CD4-positive, alpha-beta memory T cell (primary cell): ENCODE measurements around the gene SOX18. TPM values are rescaled to one million over a fixed set of nuclear protein-coding genes. Genes with fewer than 3 reads are reported as not detected.
A peak's percentile ranks its signal among the peaks of the same experiment; 100 is the strongest.

Experiments
- CTCF ChIA-PET: fragments of 350-600 bp; sonication (Branson Sonifier 250); formaldehyde crosslinking; loops from one replicate; lab custom pipeline; 2021; ENCODE audit warnings: inconsistent platforms; ENCODE audit not compliant: partially characterized antibody; lab: Charles Lee
- POLR2A ChIA-PET: fragments of 350-600 bp; sonication (Branson Sonifier 250); formaldehyde crosslinking; loops from one replicate; lab custom pipeline; 2021; ENCODE audit not compliant: partially characterized antibody; lab: Charles Lee
- DNase-seq, 5 donors: peaks; one replicate each; pipeline versions ENCODE4 v3.0.0 to v3.0.0-alpha.2; 2020 to 2022; ENCODE audit warnings: mixed read lengths in 1 of 5
- H3K27ac ChIP-seq: one replicate; pipeline ENCODE4 v1.7.0; 2013; ENCODE audit warnings: low read depth, low read length
- H3K27me3 ChIP-seq: 2 replicates; pipeline ENCODE4 v1.7.0; 2013; ENCODE audit warnings: mild to moderate bottlenecking, low read length, moderate library complexity; ENCODE audit not compliant: insufficient read depth
- H3K36me3 ChIP-seq: 2 replicates; pipeline ENCODE4 v1.7.0; 2013; ENCODE audit warnings: mild to moderate bottlenecking, low read length, moderate library complexity; ENCODE audit not compliant: insufficient read depth
- H3K4me1 ChIP-seq: 2 replicates; pipeline ENCODE4 v1.7.0; 2013; ENCODE audit warnings: mild to moderate bottlenecking, low read length, moderate library complexity; ENCODE audit not compliant: insufficient read depth
- H3K4me3 ChIP-seq, 2 donors: one replicate each; pipeline ENCODE4 v1.7.0; 2013; ENCODE audit warnings: low read length in 2 of 2, mild to moderate bottlenecking in 1 of 2
- H3K9me3 ChIP-seq, 2 donors: one replicate each; pipeline ENCODE4 v1.7.0; 2013; ENCODE audit warnings: low read length in 2 of 2, control low read depth in 1 of 2; ENCODE audit not compliant: control insufficient read depth in 1 of 2
- H3K27ac Mint-ChIP-seq, 7 donors: one replicate each; pipeline ENCODE4 v1.8.0; 2020 to 2021; ENCODE audit warnings: mixed read lengths in 7 of 7, mild to moderate bottlenecking in 6 of 7, inconsistent platforms in 3 of 7, moderate library complexity in 3 of 7
- H3K27me3 Mint-ChIP-seq, 2 donors: one replicate each; pipeline ENCODE4 v1.8.0; 2020 to 2021; ENCODE audit warnings: mixed read lengths in 2 of 2
- H3K36me3 Mint-ChIP-seq, 2 donors: one replicate each; pipeline ENCODE4 v1.8.0; 2020 to 2021; ENCODE audit warnings: mixed read lengths in 2 of 2, inconsistent platforms in 1 of 2, mild to moderate bottlenecking in 1 of 2
- H3K4me1 Mint-ChIP-seq, 4 donors: one replicate each; pipeline ENCODE4 v1.8.0; 2020 to 2021; ENCODE audit warnings: mixed read lengths in 4 of 4, mild to moderate bottlenecking in 1 of 4
- H3K4me3 Mint-ChIP-seq, 8 donors: one replicate each; pipeline ENCODE4 v1.8.0; 2020 to 2021; ENCODE audit warnings: mixed read lengths in 8 of 8, mild to moderate bottlenecking in 7 of 8, moderate library complexity in 6 of 8, inconsistent platforms in 3 of 8
- H3K9me3 Mint-ChIP-seq, 8 donors: one replicate each; pipeline ENCODE4 v1.8.0; 2020 to 2021; ENCODE audit warnings: mixed read lengths in 8 of 8, mild to moderate bottlenecking in 5 of 8, inconsistent platforms in 3 of 8, moderate library complexity in 1 of 8
- intact Hi-C: fragments of 100-400 bp; cut with micrococcal nuclease; formaldehyde crosslinking; loops from one replicate; pipeline ENCODE4 v1.15.1; 2023
- polyA plus RNA-seq, 2 donors: library from polyadenylated mRNA; unstranded; fragments of 300-500 nt; fragmentation: Illumina TruSeq; gene quantifications; one replicate each; pipeline ENCODE4 v1.2.3, GENCODE V29; 2021
- total RNA-seq, 2 experiments: library from RNA; stranded (reverse); gene quantifications; one replicate each; pipeline ENCODE4 v1.2.3, GENCODE V29; 2021

The SOX18 gene
- total and polyA plus RNA-seq, 4 experiments from 2014 or later: not detected

DNA sequence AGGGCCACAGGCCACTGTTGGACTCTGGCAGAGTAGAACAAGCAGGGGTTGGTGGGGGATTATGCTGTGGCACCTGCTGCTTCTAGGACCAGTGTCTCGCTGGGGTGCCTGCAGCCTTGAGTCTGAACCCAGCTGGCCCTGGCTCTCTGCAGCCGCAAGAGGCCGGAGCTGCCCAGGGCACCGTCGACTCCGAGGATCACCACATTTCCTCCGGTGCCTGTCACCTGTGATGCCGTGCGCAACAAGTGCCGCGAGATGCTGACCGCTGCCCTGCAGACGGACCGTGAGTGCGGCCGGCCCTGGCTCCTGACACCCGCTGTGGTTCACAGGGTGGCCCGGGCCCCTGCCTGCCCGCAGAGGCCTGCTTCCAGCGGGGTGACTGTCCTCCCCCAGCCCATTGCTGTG lies 19.8 kb upstream of the SOX18 start:
- H3K4me3 ChIP-seq: no peak overlapping the region
- Mint-ChIP-seq H3K27me3 (no peaks in the 10 kb centered on the region), H3K36me3 (peaks cover 0 to 11% of the 10 kb centered on the region in 2 donors), H3K4me1 (peaks cover 16 to 41% (median 31%) of the 10 kb centered on the region in 4 donors), H3K27ac (no peak overlapping the region), H3K4me3 (no peak overlapping the region), H3K9me3 (no peaks in the 10 kb centered on the region)
- H3K27me3 ChIP-seq: no peaks in the 10 kb centered on the region
- CTCF ChIA-PET: interaction anchor here (1.4 to 1.8 kb wide), 2 partner anchors 9 to 13 kb away, joined by 3 to 7 read pairs; partner anchors contain the start of gene RGS19
- peaks cover 15% of the 10 kb centered on the region for H3K36me3 ChIP-seq
- intact Hi-C loops: no loop called here
- H3K9me3 ChIP-seq: no peaks in the 10 kb centered on the region
- H3K4me1 ChIP-seq: peaks cover 48% of the 10 kb centered on the region
- DNase-seq: no peak
- no peak overlapping the region for H3K27ac ChIP-seq
- POLR2A ChIA-PET: interaction anchor here (0.6 to 1.9 kb wide), 3 partner anchors 9 to 148 kb away, joined by 3 to 12 read pairs (median 7); partner anchors contain the start of genes LKAAEAR1, OPRL1 and RGS19

DNA sequence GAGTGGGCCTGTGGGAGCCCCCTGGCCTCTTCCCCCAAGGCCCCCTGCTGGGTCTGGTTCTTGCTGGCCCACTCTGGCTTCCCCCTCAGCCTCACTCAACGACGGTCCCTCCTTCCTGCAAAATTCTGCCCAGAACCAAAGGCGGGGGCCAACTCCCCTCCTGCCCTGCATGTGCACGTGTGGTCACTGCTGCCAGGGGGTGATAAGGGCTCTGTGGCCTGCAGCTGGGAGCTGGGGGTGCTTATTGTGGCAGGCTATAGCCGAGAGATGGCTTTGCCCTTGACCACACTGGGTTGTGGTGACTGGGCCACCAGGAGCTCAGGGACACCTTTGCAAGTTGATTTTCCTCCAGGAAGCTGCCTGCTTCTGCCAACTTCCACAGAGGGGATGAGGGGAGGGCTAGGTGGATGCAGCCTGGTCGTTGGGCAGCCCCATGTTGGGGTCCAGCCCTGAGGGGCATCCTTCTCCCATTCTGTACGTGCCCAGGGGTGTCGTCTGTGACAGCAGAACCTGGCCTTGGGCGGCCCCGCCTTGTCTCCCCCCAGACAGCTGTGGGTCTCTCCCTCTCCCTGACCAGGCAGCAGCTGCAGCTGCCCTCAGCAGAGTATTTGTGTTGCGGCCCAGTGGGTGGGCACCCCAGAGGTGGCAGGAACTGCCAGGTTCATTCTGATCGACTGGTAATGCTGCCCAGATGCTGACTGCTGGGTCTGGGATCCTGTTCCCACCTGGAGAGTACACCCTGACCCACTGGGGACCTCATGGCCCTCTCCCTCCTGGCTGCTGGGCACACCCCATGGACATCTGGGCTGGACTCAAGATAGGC lies 19.2 kb upstream of the SOX18 start:
- H3K27me3 ChIP-seq: no peaks in the 10 kb centered on the region
- Mint-ChIP-seq H3K4me3 (no peak overlapping the region), H3K27ac (peak overlapping the region in 1 of 7 donors; percentile 65), H3K27me3 (no peaks in the 10 kb centered on the region), H3K4me1 (peaks cover 20 to 47% (median 37%) of the 10 kb centered on the region in 4 donors), H3K9me3 (peaks cover 0 to 2% (median 0%) of the 10 kb centered on the region in 8 donors), H3K36me3 (peaks cover 0 to 9% of the 10 kb centered on the region in 2 donors)
- peaks cover 9% of the 10 kb centered on the region for H3K36me3 ChIP-seq
- H3K27ac ChIP-seq: no peak overlapping the region
- CTCF ChIA-PET: interaction anchor here (1.4 kb wide), 1 partner anchor 14 kb away, joined by 3 read pairs; no protein-coding TSS in a partner anchor
- intact Hi-C loops: no loop called here
- DNase-seq: no peak
- peaks cover 54% of the 10 kb centered on the region for H3K4me1 ChIP-seq
- no peaks in the 10 kb centered on the region for H3K9me3 ChIP-seq
- H3K4me3 ChIP-seq: no peak overlapping the region
- POLR2A ChIA-PET: interaction anchor here (1.4 to 1.9 kb wide), 2 partner anchors 10 to 15 kb away, joined by 7 to 12 read pairs; partner anchors contain the start of genes LKAAEAR1, OPRL1 and RGS19

- peak overlapping the region in 3 of 7 donors; percentile 68 to 88 (median 73) for H3K27ac Mint-ChIP-seq
- Histone ChIP-seq H3K36me3 (peaks cover 2% of the 10 kb centered on the region), H3K4me1 (peaks cover 58% of the 10 kb centered on the region), H3K9me3 (no peaks in the 10 kb centered on the region), H3K4me3 (no peak overlapping the region), H3K27me3 (no peaks in the 10 kb centered on the region), H3K27ac (no peak overlapping the region)
- peaks cover 0 to 2% (median 0%) of the 10 kb centered on the region in 8 donors for H3K9me3 Mint-ChIP-seq
- ChIA-PET CTCF (no interaction called here), POLR2A (interaction anchor here (1.4 to 1.9 kb wide), 3 partner anchors 11 to 87 kb away, joined by 5 to 12 read pairs (median 7); partner anchors contain the start of genes LKAAEAR1, OPRL1, PRPF6 and RGS19)
- peaks cover 0 to 4% of the 10 kb centered on the region in 2 donors for H3K36me3 Mint-ChIP-seq
- intact Hi-C loops: no loop called here
- no peaks in the 10 kb centered on the region for H3K27me3 Mint-ChIP-seq
- peaks cover 21 to 48% (median 37%) of the 10 kb centered on the region in 4 donors for H3K4me1 Mint-ChIP-seq
- no peak for DNase-seq
- H3K4me3 Mint-ChIP-seq: peak overlapping the region in 1 of 8 donors; percentile 49
These were observed 18.4 kb upstream of the SOX18 start for GRCh38 chr20:64067733-64068307.

GRCh38 chr20:64067005-64067632 lies 17.7 kb upstream of the SOX18 start:
- Mint-ChIP-seq H3K36me3 (peaks cover 0 to 1% of the 10 kb centered on the region in 2 donors), H3K27me3 (no peaks in the 10 kb centered on the region), H3K4me1 (peaks cover 21 to 48% (median 37%) of the 10 kb centered on the region in 4 donors), H3K4me3 (peak overlapping the region in 2 of 8 donors; percentile 22 to 49), H3K27ac (peak overlapping the region; percentile 42 to 88 (median 73)), H3K9me3 (peaks cover 0 to 2% (median 0%) of the 10 kb centered on the region in 8 donors)
- no peak overlapping the region for H3K4me3 ChIP-seq
- H3K4me1 ChIP-seq: peaks cover 65% of the 10 kb centered on the region
- intact Hi-C loops: no loop called here
- CTCF ChIA-PET: interaction anchor here (1.6 kb wide), 1 partner anchor 10 kb away, joined by 4 read pairs; no protein-coding TSS in a partner anchor
- no peaks in the 10 kb centered on the region for H3K27me3 ChIP-seq
- H3K36me3 ChIP-seq: no peaks in the 10 kb centered on the region
- POLR2A ChIA-PET: interaction anchor here (0.6 to 3.6 kb wide), 4 partner anchors 9 to 86 kb away, joined by 3 to 27 read pairs (median 10); partner anchors contain the start of genes OPRL1, PRPF6 and RGS19
- no peaks in the 10 kb centered on the region for H3K9me3 ChIP-seq
- H3K27ac ChIP-seq: no peak overlapping the region
- no peak for DNase-seq

DNA sequence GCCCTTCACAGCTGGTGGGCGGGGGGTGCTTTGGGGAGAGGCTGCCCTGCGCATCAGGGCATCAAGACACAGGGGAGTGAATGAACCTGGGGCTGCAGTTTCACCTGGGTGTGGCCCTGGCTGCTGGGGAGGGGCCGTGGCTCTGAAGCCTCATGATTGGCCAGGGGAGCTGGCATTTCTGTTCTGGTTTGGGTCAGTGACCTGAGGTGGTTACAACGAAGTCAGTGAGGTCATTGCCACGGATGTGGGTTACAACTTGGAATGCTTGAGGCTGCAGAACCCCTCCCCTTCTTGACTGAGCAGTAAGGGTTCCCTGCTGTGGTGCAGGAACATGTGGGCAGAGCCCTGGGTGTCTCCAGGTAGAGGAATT lies 16.5 kb upstream of the SOX18 start:
- H3K27ac ChIP-seq: peak overlapping the region; percentile 28
- intact Hi-C loops: no loop called here
- POLR2A ChIA-PET: interaction anchor here (1.0 to 3.6 kb wide), 6 partner anchors 11 to 529 kb away, joined by 3 to 27 read pairs (median 9); partner anchors contain the start of genes LIME1, OPRL1, PTK6 and RGS19
- no peaks in the 10 kb centered on the region for H3K36me3 ChIP-seq
- no peaks in the 10 kb centered on the region for H3K27me3 Mint-ChIP-seq
- CTCF ChIA-PET: interaction anchor here (1.6 kb wide), 2 partner anchors 9 to 26 kb away, joined by 4 read pairs; no protein-coding TSS in a partner anchor
- peaks cover 21 to 52% (median 36%) of the 10 kb centered on the region in 4 donors for H3K4me1 Mint-ChIP-seq
- H3K4me3 Mint-ChIP-seq: peak overlapping the region in 7 of 8 donors; percentile 55 to 88 (median 66)
- no peaks in the 10 kb centered on the region for H3K9me3 ChIP-seq
- no peak overlapping the region for H3K4me3 ChIP-seq
- peaks cover 0 to 2% (median 0%) of the 10 kb centered on the region in 8 donors for H3K9me3 Mint-ChIP-seq
- no peaks in the 10 kb centered on the region for H3K36me3 Mint-ChIP-seq
- H3K27me3 ChIP-seq: no peaks in the 10 kb centered on the region
- H3K4me1 ChIP-seq: peaks cover 67% of the 10 kb centered on the region
- peak; percentile 69 to 85 (median 74) for DNase-seq
- H3K27ac Mint-ChIP-seq: peak overlapping the region; percentile 83 to 95 (median 92)

- no peaks in the 10 kb centered on the region for H3K9me3 ChIP-seq
- H3K4me3 Mint-ChIP-seq: peak overlapping the region; percentile 15 to 88 (median 66)
- H3K36me3 Mint-ChIP-seq: no peaks in the 10 kb centered on the region
- intact Hi-C loops: no loop called here
- peaks cover 0 to 2% (median 0%) of the 10 kb centered on the region in 8 donors for H3K9me3 Mint-ChIP-seq
- H3K27ac ChIP-seq: peak overlapping the region; percentile 28
- peaks cover 21 to 52% (median 36%) of the 10 kb centered on the region in 4 donors for H3K4me1 Mint-ChIP-seq
- DNase-seq: peak in 1 of 5 donors; percentile 32
- POLR2A ChIA-PET: interaction anchor here (0.7 to 3.6 kb wide), 9 partner anchors 8 to 528 kb away, joined by 3 to 27 read pairs (median 4); partner anchors contain the start of genes LIME1, LKAAEAR1, OPRL1 and PRPF6
- H3K27me3 ChIP-seq: no peaks in the 10 kb centered on the region
- peak overlapping the region; percentile 83 to 95 (median 92) for H3K27ac Mint-ChIP-seq
- peaks cover 67% of the 10 kb centered on the region for H3K4me1 ChIP-seq
- H3K27me3 Mint-ChIP-seq: no peaks in the 10 kb centered on the region
- H3K36me3 ChIP-seq: no peaks in the 10 kb centered on the region
- H3K4me3 ChIP-seq: no peak overlapping the region
- CTCF ChIA-PET: interaction anchor here (1.1 to 1.6 kb wide), 2 partner anchors 25 to 27 kb away, joined by 4 read pairs; no protein-coding TSS in a partner anchor
These were observed 15.9 kb upstream of the SOX18 start for GRCh38 chr20:64065062-64065973.
